Panc1 (cell line): ENCODE results near the gene WFDC12. TPM values are rescaled to one million over a fixed set of nuclear protein-coding genes. Genes with fewer than 3 reads are reported as not detected.

Experiments used
- ATAC-seq: fragments of 200-7000 bp; cut with Tn5 transposase; 2 replicates; pipeline ENCODE4 v1.9.1; 2020; ENCODE audit warnings: mild to moderate bottlenecking, moderate library complexity
- BruUV-seq: library from RNA; stranded (reverse); fragments of 400-500 nt; replicated peaks from 2 replicates; lab custom pipeline; 2021; lab: Mats Ljungman, UMichigan
- CTCF ChIA-PET: fragments of 300-600 bp; sonication (Branson Sonifier 250); formaldehyde crosslinking; loops from one replicate; lab custom pipeline; 2022; ENCODE audit warnings: antibody characterized with exemption; lab: Charles Lee
- POLR2A ChIA-PET: fragments of 300-600 bp; sonication (Branson Sonifier 250); formaldehyde crosslinking; loops from one replicate; lab custom pipeline; 2022; ENCODE audit warnings: antibody characterized with exemption; lab: Charles Lee
- DNase-seq: peaks from one replicate; pipeline ENCODE4 v3.0.0-alpha.2; 2010; ENCODE audit warnings: low read depth, low spot score
- H3K27ac ChIP-seq: 2 replicates; pipeline ENCODE4 v1.5.1; 2011; ENCODE audit warnings: mild to moderate bottlenecking, low read length, inconsistent platforms
- H3K27me3 ChIP-seq: fragments of 200-500 bp; sonication (Bioruptor generic); 2 replicates; pipeline ENCODE4 v1.6.0; 2014; ENCODE audit warnings: low read length, inconsistent platforms; ENCODE audit not compliant: control insufficient read depth, insufficient read depth
- H3K36me3 ChIP-seq: fragments of 200-500 bp; sonication (Bioruptor generic); 2 replicates; pipeline ENCODE4 v1.5.1; 2014; ENCODE audit warnings: inconsistent platforms, mild to moderate bottlenecking, low read length, moderate library complexity; ENCODE audit not compliant: control insufficient read depth, insufficient read depth
- H3K4me1 ChIP-seq: 2 replicates; pipeline ENCODE4 v1.5.1; 2011; ENCODE audit warnings: inconsistent platforms, mild to moderate bottlenecking, low read length, moderate library complexity; ENCODE audit not compliant: control insufficient read depth, insufficient read depth
- H3K4me3 ChIP-seq, 2 experiments: 2 replicates each; pipeline ENCODE4 v1.5.1; 2011 to 2012; ENCODE audit warnings: low read depth in 2 of 2, low read length in 2 of 2, mild to moderate bottlenecking in 2 of 2, inconsistent platforms in 1 of 2, moderate library complexity in 1 of 2
- H3K9me3 ChIP-seq: fragments of 200-500 bp; sonication (Bioruptor generic); 2 replicates; pipeline ENCODE4 v1.5.1; 2014; ENCODE audit warnings: low read depth, mild to moderate bottlenecking, inconsistent platforms, low read length, moderate library complexity; ENCODE audit not compliant: control insufficient read depth, insufficient read depth
- CTCF ChIP-seq: fragments of 450-650 bp; IDR thresholded peaks from 2 replicates; pipeline ENCODE4 v1.5.1; 2017; ENCODE audit warnings: mild to moderate bottlenecking
- POLR2AphosphoS5 ChIP-seq: IDR thresholded peaks from 2 replicates; pipeline ENCODE4 v1.6.1; 2012; ENCODE audit warnings: mild to moderate bottlenecking, low read depth, low read length, moderate library complexity
- REST ChIP-seq, 2 experiments: IDR thresholded peaks; 2 replicates each; pipeline ENCODE4 v1.6.1; 2011 to 2012; ENCODE audit warnings: low read depth in 2 of 2, control low read depth in 1 of 2, low read length in 1 of 2, mild to moderate bottlenecking in 1 of 2, moderate library complexity in 1 of 2; ENCODE audit not compliant: insufficient read depth in 1 of 2
- SIN3A ChIP-seq: IDR thresholded peaks from 2 replicates; pipeline ENCODE4 v1.6.1; 2012; ENCODE audit warnings: low read depth, mild to moderate bottlenecking, low read length, moderate library complexity, borderline replicate concordance; ENCODE audit not compliant: insufficient read depth
- TCF7L2 ChIP-seq: IDR thresholded peaks from 2 replicates; pipeline ENCODE4 v1.6.1; 2011; ENCODE audit warnings: mild to moderate bottlenecking, low read depth, low read length, inconsistent platforms
- in situ Hi-C: cut with HindIII; loops from 2 replicates; pipeline ENCODE4 v1.10.0; 2016; ENCODE audit warnings: low sequenced_read_pairs, low pct_unique_long_range_greater_than_20kb
- intact Hi-C: fragments of 100-400 bp; cut with micrococcal nuclease; formaldehyde crosslinking; loops from one replicate; pipeline ENCODE4 v1.10.0; 2022; ENCODE audit not compliant: unreplicated experiment
- total RNA-seq: library from RNA; stranded (reverse); gene quantifications from one replicate; pipeline ENCODE4 v1.2.1, GENCODE V29; 2021; ENCODE audit not compliant: unreplicated experiment

WFDC12 gene
- total RNA-seq, 1 experiment from 2014 or later, result not detected

- ATAC-seq (no peak), DNase-seq (no peak)
- Histone ChIP-seq H3K9me3 (no peaks in the 10 kb centered on the region), H3K27ac (no peak overlapping the region), H3K4me3 (no peak overlapping the region), H3K36me3 (no peaks in the 10 kb centered on the region), H3K4me1 (no peaks in the 10 kb centered on the region), H3K27me3 (peaks cover 14% of the 10 kb centered on the region)
- BruUV-seq, result no TSS peak
- ChIA-PET CTCF (no interaction called here), POLR2A (interaction anchor here (0.6 kb wide), 1 partner anchor 207 kb away, joined by 4 read pairs; no protein-coding TSS in a partner anchor)
- no peak for TF ChIP-seq SIN3A
- no peak for TF ChIP-seq CTCF
- no peak for TF ChIP-seq POLR2AphosphoS5
- no peak for TF ChIP-seq TCF7L2
- TF ChIP-seq REST (IDR thresholded peaks at IDR 0.05; ENCODE audit: insufficient read depth in 1 of 2, low read depth in 2 of 2, low read length in 1 of 2), result no peak
- intact Hi-C loops, result no loop called here
- in situ Hi-C loops, result no loop called here
These were observed 3.8 kb upstream of the WFDC12 start for GRCh38 chr20:45128099-45128498.

GRCh38 chr20:45121388-45121787, 2.9 kb downstream of the WFDC12 start:
- Histone ChIP-seq H3K27ac (no peak overlapping the region), H3K27me3 (peaks cover 13% of the 10 kb centered on the region), H3K36me3 (no peaks in the 10 kb centered on the region), H3K4me3 (no peak overlapping the region), H3K4me1 (no peaks in the 10 kb centered on the region), H3K9me3 (no peaks in the 10 kb centered on the region)
- ATAC-seq, result no peak
- TF ChIP-seq TCF7L2 (no peak), POLR2AphosphoS5 (no peak), CTCF (no peak), SIN3A (no peak), REST (IDR thresholded peaks at IDR 0.05; ENCODE audit: insufficient read depth in 1 of 2, low read depth in 2 of 2, low read length in 1 of 2) (no peak)
- no TSS peak for BruUV-seq
- intact Hi-C loops, result loop anchor here (5.0 kb wide), 1 partner anchor 106 kb away; no protein-coding TSS in a partner anchor
- in situ Hi-C loops, result no loop called here
- DNase-seq, result no peak
- CTCF ChIA-PET, result interaction anchor here (1.4 kb wide), 1 partner anchor 173 kb away, joined by 3 read pairs; no protein-coding TSS in a partner anchor
- POLR2A ChIA-PET, result no interaction called here
